HUDEP-2 (cell line): ENCODE data around the gene NANOS2.

ENCODE experiments used
- DNase-seq, 76 experiments: peaks; one replicate each; lab custom pipeline; 2025; ENCODE audit not compliant: unreplicated experiment in 76 of 76; lab: John Stamatoyannopoulos, UW

The NANOS2 gene

GRCh38 chr19:45913874-45914830 is at the start of gene NANOS2:
Gene NANOS2 (minus strand): TSS chr19:45914778. CDS start chr19:45914693, 85 bp downstream.
- DNase-seq = peak in 9 of 76 experiments; percentile 8 to 32 (median 18)

DNA sequence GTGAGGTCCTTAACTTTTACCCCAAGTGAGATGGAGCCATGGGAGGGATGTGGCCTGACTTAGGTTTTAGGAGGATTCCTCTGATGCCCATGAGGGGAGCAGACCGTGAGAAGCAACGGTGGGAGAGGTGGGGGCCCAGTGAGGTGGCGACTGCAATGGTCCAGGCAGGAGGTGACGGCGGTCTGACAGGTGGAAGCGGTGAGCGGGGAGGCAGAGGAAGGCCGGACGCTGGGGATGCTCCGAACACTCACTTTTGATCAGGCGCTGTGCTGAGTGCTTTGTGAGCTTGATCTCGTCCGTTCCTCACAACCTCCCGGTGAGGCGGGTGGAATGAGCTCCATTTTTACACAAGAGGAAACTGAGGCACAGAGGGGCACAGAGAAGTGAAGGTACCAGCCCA is 47.4 kb upstream of the NANOS2 start:
- DNase-seq = no peak

DNA sequence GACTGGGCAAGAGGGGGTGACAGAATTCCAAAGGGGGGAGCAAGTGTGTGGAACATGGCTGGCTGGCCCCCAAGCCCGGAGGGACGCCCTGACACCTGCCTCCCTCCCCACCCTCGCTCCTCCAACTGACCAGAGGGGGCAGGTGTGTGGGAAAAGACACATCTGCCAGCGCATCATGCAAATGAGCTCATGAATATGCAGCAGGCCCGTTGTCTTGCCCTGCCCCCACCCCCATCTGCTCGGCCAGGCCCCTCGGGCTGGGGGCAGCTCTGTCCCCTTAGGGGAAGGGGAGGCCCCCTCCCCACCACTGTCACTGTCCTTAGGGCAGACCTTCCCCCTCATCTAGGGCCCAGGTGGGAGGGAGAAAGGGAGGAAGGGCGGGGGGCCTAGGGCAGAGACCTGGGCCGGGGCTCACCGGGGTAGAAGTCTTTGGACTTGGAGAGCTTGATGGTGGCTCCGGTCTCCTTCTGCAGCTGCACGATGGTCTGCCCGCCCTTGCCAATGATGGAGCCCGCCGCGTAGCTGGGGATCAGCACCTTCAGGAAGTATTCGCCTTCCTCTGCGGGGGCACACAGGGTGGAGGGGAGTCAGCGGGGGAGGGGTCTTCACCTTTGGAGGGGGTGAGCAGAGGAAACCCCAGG is 46.1 kb upstream of the NANOS2 start:
- no peak for DNase-seq

- DNase-seq = no peak
Observed at GRCh38 chr19:45959517-45960025, 45.0 kb upstream of the NANOS2 start.

DNA sequence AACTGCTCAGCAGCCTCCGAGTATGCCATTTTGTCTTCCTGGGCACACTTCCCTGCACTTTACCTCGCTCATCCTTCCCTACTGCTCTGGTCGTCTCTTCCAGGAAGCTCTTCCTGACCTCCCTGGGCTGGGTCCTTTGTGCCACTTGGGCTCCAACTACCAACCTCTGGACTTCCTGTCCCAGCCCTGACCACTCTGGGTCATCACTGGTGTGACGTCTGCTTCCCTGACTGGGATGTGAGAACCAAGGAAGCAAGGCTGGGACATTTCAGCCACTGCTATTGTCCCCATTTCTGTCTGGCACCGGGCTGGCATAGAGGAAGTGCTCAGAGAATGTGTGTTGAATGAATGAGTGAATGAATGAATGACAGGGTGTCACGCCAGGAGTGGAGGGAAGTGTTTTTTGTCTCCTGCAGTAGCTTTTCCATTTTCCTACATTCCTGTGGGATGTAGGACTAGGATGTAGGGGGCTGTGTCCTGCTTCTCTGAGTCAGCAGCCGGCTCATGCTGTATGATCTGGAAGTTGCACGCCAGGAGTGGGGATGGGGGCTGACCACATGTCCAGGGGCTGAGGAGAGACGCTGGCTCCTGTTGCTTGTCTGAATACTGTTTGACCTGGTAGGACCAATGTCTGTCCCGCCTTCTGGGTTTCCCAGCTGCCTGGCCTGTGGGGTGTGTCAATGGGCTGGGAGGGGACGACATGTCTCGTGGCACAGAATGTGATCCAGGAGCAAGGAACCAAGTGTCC is 44.4 kb upstream of the NANOS2 start:
- no peak for DNase-seq

GRCh38 chr19:45958320-45958719 is 43.7 kb upstream of the NANOS2 start:
- DNase-seq = no peak

GRCh38 chr19:45955905-45956608 is 41.5 kb upstream of the NANOS2 start:
- no peak for DNase-seq

- no peak for DNase-seq
Observed at GRCh38 chr19:45954156-45954555, 39.6 kb upstream of the NANOS2 start.

GRCh38 chr19:45953676-45954075 is 39.1 kb upstream of the NANOS2 start:
- no peak for DNase-seq

GRCh38 chr19:45952686-45953505 is 38.3 kb upstream of the NANOS2 start:
- DNase-seq = peak in 48 of 76 experiments; percentile 10 to 68 (median 45)

DNA sequence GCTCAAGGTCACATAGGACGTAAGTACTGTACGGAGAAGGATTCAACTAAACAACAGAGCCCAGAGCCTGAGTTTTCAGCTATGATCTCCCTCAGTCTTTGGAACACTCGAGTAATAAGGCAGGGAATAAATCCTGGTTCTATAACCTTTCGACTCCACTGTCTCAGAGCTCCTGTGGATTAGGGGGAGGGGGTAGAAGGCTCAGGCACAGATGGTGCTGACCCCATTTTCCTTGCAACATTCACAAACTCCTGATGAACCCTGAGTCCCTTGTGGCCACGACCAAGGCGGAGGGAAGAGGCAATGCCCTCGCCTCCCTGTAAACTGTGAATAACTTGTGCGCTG is 37.7 kb upstream of the NANOS2 start:
- DNase-seq = no peak

- no peak for DNase-seq
Observed at GRCh38 chr19:45947926-45948325, 33.3 kb upstream of the NANOS2 start.

DNA sequence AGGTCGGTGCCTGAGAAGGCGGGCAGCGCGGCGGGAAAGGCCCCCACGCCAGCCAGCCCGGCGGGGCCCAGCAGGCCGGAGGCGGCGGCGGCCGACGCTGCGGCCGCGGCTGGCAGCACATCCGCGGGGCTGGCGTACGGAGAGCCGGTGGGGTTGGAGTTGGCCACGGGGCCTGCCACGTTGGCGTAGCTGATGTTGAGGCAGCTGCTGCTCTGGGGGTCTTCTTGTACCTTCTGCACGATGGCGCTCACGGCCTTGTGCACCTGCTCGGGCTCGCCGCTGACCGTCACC is 25.9 kb upstream of the NANOS2 start:
- no peak for DNase-seq

DNA sequence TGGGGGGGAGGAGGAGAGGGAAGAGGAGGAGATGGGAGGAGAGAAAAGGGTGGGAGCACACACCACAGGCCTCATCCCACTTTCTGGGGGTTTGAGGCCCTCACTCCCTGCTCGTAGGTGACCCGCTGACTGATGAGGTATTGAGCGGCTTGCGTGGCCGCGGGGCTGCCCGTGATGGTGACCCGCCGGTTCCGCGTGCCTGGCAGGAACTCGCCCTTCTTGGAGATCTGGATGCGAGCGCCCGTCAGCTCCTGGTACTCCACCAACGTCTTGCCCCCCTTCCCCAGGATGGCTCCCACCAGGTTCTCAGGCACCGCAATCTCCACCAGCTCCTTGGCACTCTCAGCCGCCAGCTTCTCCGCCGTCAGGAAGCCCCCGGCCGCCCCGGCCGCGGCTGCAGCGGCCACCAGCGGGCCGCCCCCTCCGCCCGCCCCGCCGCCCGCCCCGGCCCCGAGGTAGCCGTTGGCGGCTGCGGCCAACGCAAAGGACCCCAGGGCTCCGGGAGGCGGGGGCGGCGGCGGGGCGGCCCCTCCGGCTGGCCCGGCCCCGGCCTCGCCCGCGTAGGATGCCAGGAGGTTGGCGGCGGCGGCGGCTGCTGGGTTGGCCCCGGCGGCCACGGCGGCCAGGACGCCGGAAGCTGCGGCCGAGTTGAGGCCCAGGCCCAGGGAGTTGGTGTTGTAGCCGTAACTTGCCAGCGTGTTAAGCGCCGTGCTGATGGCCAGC is 25.4 kb upstream of the NANOS2 start:
- no peak for DNase-seq

GRCh38 chr19:45938733-45939319 is 24.2 kb upstream of the NANOS2 start:
- no peak for DNase-seq

- DNase-seq = no peak
Observed at GRCh38 chr19:45935267-45935666, 20.7 kb upstream of the NANOS2 start.

DNA sequence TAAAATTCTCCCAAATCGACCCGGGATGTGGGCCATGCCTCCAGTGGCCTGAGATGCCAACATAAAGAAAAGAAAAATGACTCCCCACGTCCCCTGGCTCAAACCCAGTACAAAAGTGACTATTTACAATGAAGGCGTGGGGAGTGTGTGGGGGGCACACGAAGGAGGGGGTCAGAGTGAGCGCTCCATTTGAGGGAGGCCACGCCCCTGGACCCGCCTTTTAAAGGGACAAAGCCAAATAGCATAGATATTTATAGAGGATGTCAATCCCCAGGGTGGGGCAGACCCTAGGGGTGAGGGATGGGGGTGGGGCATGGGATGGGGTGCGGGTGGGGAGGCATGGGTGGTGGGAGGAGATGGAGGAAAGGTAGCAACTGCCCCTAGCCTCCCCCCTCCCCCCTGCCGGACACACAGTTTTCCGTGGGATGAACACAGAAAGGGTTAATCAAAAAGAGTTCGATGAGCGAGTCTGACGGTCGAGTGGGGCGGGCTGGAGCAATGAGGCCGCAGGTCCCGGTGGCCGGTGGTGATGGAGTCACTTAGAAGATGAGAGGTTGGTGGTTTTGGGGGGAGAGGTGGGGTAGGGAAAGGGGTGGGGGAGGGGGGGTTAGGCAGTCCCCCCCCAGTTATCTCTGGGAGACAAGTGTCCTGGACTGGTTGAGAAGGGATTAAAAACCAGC is 20.1 kb upstream of the NANOS2 start:
- peak in 1 of 76 experiments; percentile 13 for DNase-seq

GRCh38 chr19:45933759-45934158 is 19.2 kb upstream of the NANOS2 start:
- DNase-seq = no peak
